Neural cell (in vitro differentiated cells): ENCODE measurements around the gene FER1L5. TPM values are rescaled to one million over a fixed set of nuclear protein-coding genes. Genes with fewer than 3 reads are reported as not detected.

Experiments
- H2AFZ ChIP-seq: fragments of 200-600, 300-800 bp; sonication (generic), shearing (Covaris generic); 2 replicates; pipeline ENCODE4 v1.6.0; 2014; ENCODE audit warnings: low read depth, mild to moderate bottlenecking, antibody characterized with exemption, low read length, moderate library complexity
- H3F3A ChIP-seq: fragments of 200-600 bp; shearing (Covaris generic); 2 replicates; pipeline ENCODE4 v1.6.1; 2016; ENCODE audit warnings: mild to moderate bottlenecking, moderate library complexity, mixed read lengths, antibody characterized with exemption, low read length; ENCODE audit not compliant: insufficient read depth, poor library complexity, severe bottlenecking
- H3K27ac ChIP-seq: fragments of 200-600, 300-800 bp; sonication (generic), shearing (Covaris generic); 2 replicates; pipeline ENCODE4 v1.5.1; 2014; ENCODE audit warnings: mild to moderate bottlenecking, low read length, moderate library complexity
- H3K27me3 ChIP-seq: fragments of 300-800, 200-600 bp; sonication (generic), shearing (Covaris generic); 2 replicates; pipeline ENCODE4 v1.6.0; 2014; ENCODE audit warnings: mild to moderate bottlenecking, low read depth, low read length, moderate library complexity; ENCODE audit not compliant: insufficient read depth
- H3K36me3 ChIP-seq: fragments of 300-800, 200-600 bp; sonication (generic), shearing (Covaris generic); 2 replicates; pipeline ENCODE4 v1.5.1; 2014; ENCODE audit warnings: mild to moderate bottlenecking, antibody characterized with exemption, low read length, moderate library complexity; ENCODE audit not compliant: insufficient read depth
- H3K4me2 ChIP-seq: fragments of 300-800, 200-600 bp; sonication (generic), shearing (Covaris generic); 2 replicates; pipeline ENCODE4 v1.6.0; 2014; ENCODE audit warnings: mild to moderate bottlenecking, low read length
- H3K4me3 ChIP-seq: fragments of 300-800, 200-600 bp; sonication (generic), shearing (Covaris generic); 2 replicates; pipeline ENCODE4 v1.5.1; 2014; ENCODE audit warnings: mild to moderate bottlenecking, low read length, moderate library complexity
- H3K79me2 ChIP-seq: fragments of 200-600 bp; shearing (Covaris generic); replicated peaks from 2 replicates; pipeline ENCODE4 v1.6.0; 2014; ENCODE audit warnings: mild to moderate bottlenecking, low read length, moderate library complexity; ENCODE audit not compliant: insufficient read depth
- H3K9ac ChIP-seq: fragments of 300-800, 200-600 bp; sonication (generic), shearing (Covaris generic); 2 replicates; pipeline ENCODE4 v1.6.1; 2016; ENCODE audit warnings: mild to moderate bottlenecking, low read length, mixed read lengths
- H3K9me2 ChIP-seq: fragments of 200-600 bp; shearing (Covaris generic); 2 replicates; pipeline ENCODE4 v1.6.1; 2016; ENCODE audit warnings: mild to moderate bottlenecking, low read length, mixed read lengths; ENCODE audit not compliant: insufficient read depth
- H3K9me3 ChIP-seq: fragments of 200-600, 300-800 bp; sonication (generic), shearing (Covaris generic); 2 replicates; pipeline ENCODE4 v1.6.1; 2016; ENCODE audit warnings: mild to moderate bottlenecking, mixed run types, low read length, moderate library complexity, mixed read lengths
- H4K20me1 ChIP-seq: fragments of 200-600 bp; shearing (Covaris generic); 2 replicates; pipeline ENCODE4 v1.6.1; 2016; ENCODE audit warnings: mild to moderate bottlenecking, mixed run types; ENCODE audit not compliant: insufficient read depth
- CTCF ChIP-seq: fragments of 450-650 bp; IDR thresholded peaks from 2 replicates; pipeline ENCODE4 v1.5.1; 2014; ENCODE audit warnings: antibody characterized with exemption, mild to moderate bottlenecking, moderate library complexity; ENCODE audit not compliant: poor library complexity, severe bottlenecking
- EP300 ChIP-seq: fragments of 450-650 bp; conservative IDR thresholded peaks from 2 replicates; pipeline ENCODE4 v1.6.1; 2014; ENCODE audit warnings: antibody characterized with exemption, mild to moderate bottlenecking, moderate library complexity; ENCODE audit not compliant: poor library complexity, severe bottlenecking
- EZH2 ChIP-seq: fragments of 200-600, 300-800 bp; shearing (Covaris generic), sonication (generic); IDR thresholded peaks from 2 replicates; pipeline ENCODE4 v1.6.1; 2014; ENCODE audit warnings: antibody characterized with exemption, low read length, borderline replicate concordance, mild to moderate bottlenecking; ENCODE audit not compliant: insufficient read depth, poor library complexity, severe bottlenecking
- MXI1 ChIP-seq: fragments of 450-650 bp; conservative IDR thresholded peaks from 2 replicates; pipeline ENCODE4 v1.6.1; 2014; ENCODE audit warnings: antibody characterized with exemption, mild to moderate bottlenecking; ENCODE audit not compliant: poor library complexity, severe bottlenecking
- POLR2AphosphoS5 ChIP-seq: IDR thresholded peaks from 2 replicates; pipeline ENCODE4 v1.6.1; 2012
- RAD21 ChIP-seq: fragments of 450-650 bp; conservative IDR thresholded peaks from 2 replicates; pipeline ENCODE4 v1.6.1; 2014; ENCODE audit warnings: antibody characterized with exemption, mild to moderate bottlenecking, moderate library complexity
- REST ChIP-seq: IDR thresholded peaks from 2 replicates; pipeline ENCODE4 v1.6.1; 2012; ENCODE audit warnings: borderline replicate concordance
- SMC3 ChIP-seq: fragments of 450-650 bp; conservative IDR thresholded peaks from 2 replicates; pipeline ENCODE4 v1.6.1; 2014; ENCODE audit warnings: antibody characterized with exemption, mild to moderate bottlenecking, moderate library complexity; ENCODE audit not compliant: poor library complexity
- TAF1 ChIP-seq: IDR thresholded peaks from 2 replicates; pipeline ENCODE4 v1.6.1; 2012; ENCODE audit warnings: low read depth
- polyA plus RNA-seq: library from polyadenylated mRNA; depleted of rRNA; stranded (reverse); fragments of >200 nt; gene quantifications from 2 replicates; pipeline ENCODE4 v1.2.3, GENCODE V29; 2014

The FER1L5 gene
- polyA plus RNA-seq, 1 donor from 2014 or later = 0.28 TPM

- Histone ChIP-seq H3K36me3 (no peaks in the 10 kb centered on the region), H3K4me3 (no peak overlapping the region), H2AFZ (no peak overlapping the region), H3K27me3 (no peaks in the 10 kb centered on the region), H3K4me2 (no peak overlapping the region), H3F3A (no peaks in the 10 kb centered on the region), H3K9me2 (no peaks in the 10 kb centered on the region), H3K27ac (no peak overlapping the region), H3K9ac (no peak overlapping the region), H3K9me3 (no peaks in the 10 kb centered on the region), H3K79me2 (no peaks in the 10 kb centered on the region), H4K20me1 (no peaks in the 10 kb centered on the region)
- TF ChIP-seq CTCF (no peak), EP300 (no peak), TAF1 (no peak), POLR2AphosphoS5 (no peak), RAD21 (no peak), EZH2 (no peak), SMC3 (no peak), REST (no peak), MXI1 (no peak)
Observed at GRCh38 chr2:96690306-96691021, 47.9 kb downstream of the FER1L5 start.

GRCh38 chr2:96691022-96691612 lies 48.6 kb downstream of the FER1L5 start:
- Histone ChIP-seq H3F3A (no peaks in the 10 kb centered on the region), H4K20me1 (no peaks in the 10 kb centered on the region), H3K9me3 (no peaks in the 10 kb centered on the region), H3K79me2 (no peaks in the 10 kb centered on the region), H3K4me3 (no peak overlapping the region), H3K9ac (no peak overlapping the region), H3K27me3 (no peaks in the 10 kb centered on the region), H3K27ac (no peak overlapping the region), H3K36me3 (no peaks in the 10 kb centered on the region), H3K4me2 (no peak overlapping the region), H3K9me2 (no peaks in the 10 kb centered on the region), H2AFZ (no peak overlapping the region)
- TF ChIP-seq SMC3 (no peak), RAD21 (no peak), REST (no peak), CTCF (no peak), POLR2AphosphoS5 (no peak), EP300 (no peak)
